GM18858 (cell line): ENCODE data around the gene OMG.
"Not testable (repeated sequence)": the region's sequence is repeated elsewhere in the genome, so short reads cannot be mapped to it uniquely, and the experiment has no call there.

Source experiments
- ATAC-seq: cut with Tn5 transposase; IDR thresholded peaks from one replicate; pipeline ENCODE4 v1.9.1; 2021; ENCODE audit not compliant: unreplicated experiment

Gene OMG

GRCh38 chr17:31297090-31297489 is at the start of gene OMG:
OMG (minus strand) TSS chr17:31297239; CDS start chr17:31296331, 908 bp downstream.
- no peak for ATAC-seq

- not testable (repeated sequence) for ATAC-seq
These were observed 48.2 kb upstream of the OMG start for GRCh38 chr17:31345191-31345747.

- no peak for ATAC-seq
These were observed 43.0 kb upstream of the OMG start for GRCh38 chr17:31339906-31340661.

GRCh38 chr17:31329221-31329620 is 32.2 kb upstream of the OMG start:
- ATAC-seq = no peak

- no peak for ATAC-seq
These were observed 31.1 kb upstream of the OMG start for GRCh38 chr17:31328160-31328535.

GRCh38 chr17:31327534-31328159 is 30.6 kb upstream of the OMG start:
- no peak for ATAC-seq

GRCh38 chr17:31323551-31323950 is 26.5 kb upstream of the OMG start:
- no peak for ATAC-seq

GRCh38 chr17:31321966-31322365 is 24.9 kb upstream of the OMG start:
- no peak for ATAC-seq

- no peak for ATAC-seq
These were observed 24.4 kb upstream of the OMG start, which contains the start of gene EVI2A for GRCh38 chr17:31321481-31321880. EVI2A (minus strand) TSS chr17:31321622; CDS start chr17:31319013, 2,609 bp downstream.

GRCh38 chr17:31320791-31321190 is 23.8 kb upstream of the OMG start:
- ATAC-seq = no peak

- ATAC-seq = no peak
These were observed 23.2 kb upstream of the OMG start for GRCh38 chr17:31320241-31320640.

GRCh38 chr17:31318851-31319661 is 22.0 kb upstream of the OMG start:
- ATAC-seq = no peak

GRCh38 chr17:31318298-31318801 is 21.3 kb upstream of the OMG start:
- no peak for ATAC-seq

- no peak for ATAC-seq
These were observed 17.7 kb upstream of the OMG start for GRCh38 chr17:31314782-31315100.

GRCh38 chr17:31313982-31314781 is 17.1 kb upstream of the OMG start, which contains the start of gene EVI2B:
EVI2B (minus strand) TSS chr17:31314054; CDS start chr17:31305609, 8,445 bp downstream.
- ATAC-seq = no peak

GRCh38 chr17:31312223-31312622 is 15.2 kb upstream of the OMG start:
- ATAC-seq = not testable (repeated sequence)

GRCh38 chr17:31311526-31311925 is 14.5 kb upstream of the OMG start:
- no peak for ATAC-seq

- ATAC-seq = no peak
These were observed 13.8 kb upstream of the OMG start for GRCh38 chr17:31310886-31311285.

GRCh38 chr17:31310260-31310659 is 13.2 kb upstream of the OMG start:
- no peak for ATAC-seq

GRCh38 chr17:31309556-31309955 is 12.5 kb upstream of the OMG start:
- ATAC-seq = no peak
